Measurements from ENCODE around the gene CCDC86.
A peak's percentile ranks its signal among the peaks of the same experiment; 100 is the strongest.

The CCDC86 gene

DNA sequence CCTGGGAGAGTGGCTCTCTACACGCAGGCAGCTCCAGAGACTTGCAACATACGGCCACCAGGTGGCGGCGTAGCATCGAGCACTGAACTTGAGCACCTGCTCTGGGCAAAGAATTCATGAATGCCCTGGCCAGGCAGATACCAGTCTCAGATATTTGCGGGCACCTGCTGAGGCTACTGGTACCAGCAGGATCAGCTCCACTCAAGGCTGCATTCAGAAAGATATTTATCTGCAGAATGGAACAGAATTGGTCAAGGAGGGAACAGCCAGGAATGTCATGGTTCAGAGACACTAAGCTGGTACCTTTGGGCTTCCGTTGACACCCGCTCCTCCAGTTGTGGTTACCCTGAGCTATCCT is 10.8 kb upstream of the CCDC86 start:
- no peak overlapping the region for H3K4me3 ChIP-seq (ENCODE audit: low read depth, low read length)
- TF ChIP-seq, protein P1, sequence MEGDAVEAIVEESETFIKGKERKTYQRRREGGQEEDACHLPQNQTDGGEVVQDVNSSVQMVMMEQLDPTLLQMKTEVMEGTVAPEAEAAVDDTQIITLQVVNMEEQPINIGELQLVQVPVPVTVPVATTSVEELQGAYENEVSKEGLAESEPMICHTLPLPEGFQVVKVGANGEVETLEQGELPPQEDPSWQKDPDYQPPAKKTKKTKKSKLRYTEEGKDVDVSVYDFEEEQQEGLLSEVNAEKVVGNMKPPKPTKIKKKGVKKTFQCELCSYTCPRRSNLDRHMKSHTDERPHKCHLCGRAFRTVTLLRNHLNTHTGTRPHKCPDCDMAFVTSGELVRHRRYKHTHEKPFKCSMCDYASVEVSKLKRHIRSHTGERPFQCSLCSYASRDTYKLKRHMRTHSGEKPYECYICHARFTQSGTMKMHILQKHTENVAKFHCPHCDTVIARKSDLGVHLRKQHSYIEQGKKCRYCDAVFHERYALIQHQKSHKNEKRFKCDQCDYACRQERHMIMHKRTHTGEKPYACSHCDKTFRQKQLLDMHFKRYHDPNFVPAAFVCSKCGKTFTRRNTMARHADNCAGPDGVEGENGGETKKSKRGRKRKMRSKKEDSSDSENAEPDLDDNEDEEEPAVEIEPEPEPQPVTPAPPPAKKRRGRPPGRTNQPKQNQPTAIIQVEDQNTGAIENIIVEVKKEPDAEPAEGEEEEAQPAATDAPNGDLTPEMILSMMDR (conservative IDR thresholded peaks at IDR 0.05; ENCODE audit: low read depth, low read length): peak; percentile 96
- peak; percentile 84 for DNase-seq (ENCODE audit: low read depth)

DNA sequence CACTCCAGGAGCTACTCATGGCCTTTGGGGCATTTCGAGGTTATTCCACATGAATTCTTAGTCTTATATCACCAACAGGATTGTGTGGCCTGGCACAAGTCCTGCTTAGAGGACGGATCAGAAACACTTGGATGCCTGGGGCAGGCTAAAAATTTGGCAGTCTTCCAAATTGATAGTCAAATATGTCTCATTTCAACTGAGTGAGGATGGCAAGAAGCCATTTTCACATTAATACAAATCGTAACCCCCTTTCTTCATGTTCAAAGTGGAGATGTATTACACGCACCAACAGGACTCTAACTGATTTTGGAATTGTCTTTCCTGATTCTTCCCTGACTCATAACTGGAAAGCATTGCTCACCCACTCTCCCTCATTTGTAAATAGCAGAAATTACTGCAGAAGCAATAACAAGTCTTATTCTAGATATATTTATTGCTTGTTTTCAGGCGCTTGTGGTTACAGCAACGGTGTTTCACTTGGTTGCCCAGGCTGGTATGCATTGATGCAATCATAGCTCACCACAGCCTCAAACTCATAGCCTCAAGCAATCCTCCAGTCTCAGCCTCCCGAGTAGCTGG is 10.3 kb upstream of the CCDC86 start:
- TF ChIP-seq, protein P1 (conservative IDR thresholded peaks at IDR 0.05; ENCODE audit: low read depth, low read length): no peak
- no peak for DNase-seq (ENCODE audit: low read depth)
- no peak overlapping the region for H3K4me3 ChIP-seq (ENCODE audit: low read depth, low read length)

GRCh38 chr11:60834742-60835533 is 7.0 kb upstream of the CCDC86 start:
- H3K4me3 ChIP-seq (ENCODE audit: low read depth, low read length): no peak overlapping the region
- TF ChIP-seq, protein P1 (conservative IDR thresholded peaks at IDR 0.05; ENCODE audit: low read depth, low read length): no peak
- DNase-seq (ENCODE audit: low read depth): no peak

- no peak overlapping the region for H3K4me3 ChIP-seq (ENCODE audit: low read depth, low read length)
- no peak for DNase-seq (ENCODE audit: low read depth)
Observed at GRCh38 chr11:60835534-60835846, 6.4 kb upstream of the CCDC86 start.

DNA sequence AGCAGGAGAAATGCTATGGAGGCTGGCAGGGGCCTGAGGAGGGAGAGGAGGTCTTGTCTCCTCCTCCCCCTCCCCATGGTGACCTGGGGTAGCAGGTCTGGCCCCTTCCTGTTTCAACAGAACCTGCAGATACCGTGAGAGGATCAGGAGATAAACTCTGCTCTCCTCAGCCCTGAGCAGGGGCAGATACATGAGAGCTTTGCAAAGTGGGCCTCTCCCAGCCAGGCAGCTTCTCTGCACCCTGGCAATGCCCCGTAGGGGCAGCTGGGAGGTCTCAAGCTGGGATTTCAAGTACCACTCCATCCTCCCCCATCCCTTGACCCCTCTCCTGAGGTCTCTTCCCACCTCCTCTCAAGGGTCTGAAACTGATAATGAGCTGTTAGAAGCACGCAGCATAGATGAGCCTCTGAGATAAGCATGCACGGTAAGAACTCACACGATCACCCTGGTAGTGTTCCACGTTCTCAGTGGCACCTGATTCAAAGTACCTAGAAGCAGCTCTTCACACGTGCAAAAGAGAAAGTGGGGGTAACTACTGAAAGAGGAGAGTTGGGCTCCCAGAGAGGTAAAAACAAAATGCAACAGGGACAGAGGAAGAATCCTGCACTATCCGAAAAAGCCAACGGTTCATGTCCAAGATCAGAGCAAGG is 4.9 kb upstream of the CCDC86 start:
- DNase-seq (ENCODE audit: low read depth): no peak

More at GRCh38 chr11:60835534-60835846, 6.4 kb upstream of the CCDC86 start:
- TF ChIP-seq, protein P1 (conservative IDR thresholded peaks at IDR 0.05; ENCODE audit: low read depth, low read length): no peak

DNA sequence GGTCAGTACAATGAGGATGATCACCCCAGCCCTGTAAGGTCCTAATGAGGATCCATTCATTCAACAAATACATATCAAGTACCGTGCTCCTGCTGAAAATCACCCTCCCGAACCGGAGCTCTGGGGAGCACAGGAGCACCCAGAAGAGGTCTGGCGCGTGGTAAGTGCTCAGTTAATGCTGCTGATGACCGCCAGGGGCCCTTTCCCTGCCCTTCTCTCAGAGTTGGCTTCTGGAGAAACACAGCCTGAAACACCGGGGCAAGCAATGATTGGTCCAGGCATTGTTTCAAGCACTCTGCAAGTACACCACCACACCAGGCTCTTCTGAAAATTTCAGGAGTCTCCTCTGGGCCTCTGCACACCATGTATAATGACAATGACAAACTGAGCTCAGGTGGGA is 3.8 kb upstream of the CCDC86 start:
- TF ChIP-seq, protein P1 (conservative IDR thresholded peaks at IDR 0.05; ENCODE audit: low read depth, low read length): peak; percentile 50
- peak; percentile 40 for DNase-seq (ENCODE audit: low read depth)
- no peak overlapping the region for H3K4me3 ChIP-seq (ENCODE audit: low read depth, low read length)

More for the DNA sequence above, 4.9 kb upstream of the CCDC86 start:
- H3K4me3 ChIP-seq (ENCODE audit: low read depth, low read length): no peak overlapping the region
- TF ChIP-seq, protein P1 (conservative IDR thresholded peaks at IDR 0.05; ENCODE audit: low read depth, low read length): no peak

Data from choroid plexus epithelial cell (primary cell).